Uterus (tissue), 4 donors: ENCODE data around the gene CTXND2. TPM values are rescaled to one million over a fixed set of nuclear protein-coding genes. Genes with fewer than 3 reads are reported as not detected.
"Not testable (repeated sequence)": the region's sequence is repeated elsewhere in the genome, so short reads cannot be mapped to it uniquely, and the experiment has no call there.

Source experiments
- DNase-seq, 2 donors: peaks; one replicate each; pipeline ENCODE4 v3.0.0-alpha.2; 2019 to 2020
- H3K27ac ChIP-seq, 2 donors: fragments of 200-600 bp; sonication (generic); 1 replicate in 1 of 2; 2 replicates in 1 of 2; pipeline ENCODE4 v1.5.1; 2016 to 2018
- H3K27me3 ChIP-seq, 2 donors: fragments of 200-600 bp; sonication (generic); one replicate each; pipeline ENCODE4 v1.5.1; 2018 to 2019; ENCODE audit warnings: control low read depth in 1 of 2
- H3K36me3 ChIP-seq, 2 donors: fragments of 200-600 bp; sonication (generic); one replicate each; pipeline ENCODE4 v1.5.1; 2019; ENCODE audit warnings: control low read depth in 1 of 2
- H3K4me1 ChIP-seq, 2 donors: fragments of 200-600 bp; sonication (generic); one replicate each; pipeline ENCODE4 v1.5.1; 2018 to 2019; ENCODE audit warnings: control low read depth in 1 of 2
- H3K4me3 ChIP-seq, 2 donors: fragments of 200-600 bp; sonication (generic); 1 replicate in 1 of 2; 2 replicates in 1 of 2; pipeline ENCODE4 v1.5.1; 2018 to 2019; ENCODE audit warnings: mild to moderate bottlenecking in 1 of 2
- H3K9me3 ChIP-seq, 2 donors: fragments of 200-600 bp; sonication (generic); one replicate each; pipeline ENCODE4 v1.5.1; 2019; ENCODE audit warnings: control low read depth in 1 of 2
- POLR2A ChIP-seq, 2 donors: fragments of 450-650 bp; IDR thresholded peaks; one replicate each; pipeline ENCODE4 v1.6.1; 2016; ENCODE audit warnings: antibody characterized with exemption in 2 of 2, mild to moderate bottlenecking in 1 of 2, moderate library complexity in 1 of 2
- intact Hi-C: fragments of 100-400 bp; cut with DNase I; formaldehyde crosslinking; loops from one replicate; pipeline ENCODE4 v1.15.1; 2023; ENCODE audit warnings: low total_unique reads
- total RNA-seq, 4 donors: library from RNA; depleted of rRNA in 3 of 4; stranded (reverse); fragments of >200 nt in 3 of 4; gene quantifications; one replicate each; pipeline versions ENCODE4 v1.1.0 to v1.2.4, GENCODE V29; 2014 to 2023
- TF ChIP-seq, protein P1 (sequence below), 4 experiments: fragments of 200-600 bp in 2 of 4; fragments of 450-650 bp in 2 of 4; sonication (generic) in 2 of 4; IDR thresholded peaks; one replicate each; pipeline ENCODE4 v1.5.1; 2016 to 2019; ENCODE audit warnings: antibody characterized with exemption in 4 of 4, mild to moderate bottlenecking in 2 of 4, moderate library complexity in 1 of 4
- donor health status: DM: yes; HTN: yes; CAD: no.

The CTXND2 gene
- total RNA-seq, 4 donors from 2014 or later = not detected

- DNase-seq = no peak
- peak overlapping the region in 1 of 2 donors; percentile 91 for H3K27ac ChIP-seq
- H3K4me1 ChIP-seq = no peaks in the 10 kb centered on the region
- no peaks in the 10 kb centered on the region for H3K27me3 ChIP-seq
- no peaks in the 10 kb centered on the region for H3K36me3 ChIP-seq
- TF ChIP-seq POLR2A (IDR thresholded peaks at IDR 0.05) = no peak
- TF ChIP-seq, protein P1, sequence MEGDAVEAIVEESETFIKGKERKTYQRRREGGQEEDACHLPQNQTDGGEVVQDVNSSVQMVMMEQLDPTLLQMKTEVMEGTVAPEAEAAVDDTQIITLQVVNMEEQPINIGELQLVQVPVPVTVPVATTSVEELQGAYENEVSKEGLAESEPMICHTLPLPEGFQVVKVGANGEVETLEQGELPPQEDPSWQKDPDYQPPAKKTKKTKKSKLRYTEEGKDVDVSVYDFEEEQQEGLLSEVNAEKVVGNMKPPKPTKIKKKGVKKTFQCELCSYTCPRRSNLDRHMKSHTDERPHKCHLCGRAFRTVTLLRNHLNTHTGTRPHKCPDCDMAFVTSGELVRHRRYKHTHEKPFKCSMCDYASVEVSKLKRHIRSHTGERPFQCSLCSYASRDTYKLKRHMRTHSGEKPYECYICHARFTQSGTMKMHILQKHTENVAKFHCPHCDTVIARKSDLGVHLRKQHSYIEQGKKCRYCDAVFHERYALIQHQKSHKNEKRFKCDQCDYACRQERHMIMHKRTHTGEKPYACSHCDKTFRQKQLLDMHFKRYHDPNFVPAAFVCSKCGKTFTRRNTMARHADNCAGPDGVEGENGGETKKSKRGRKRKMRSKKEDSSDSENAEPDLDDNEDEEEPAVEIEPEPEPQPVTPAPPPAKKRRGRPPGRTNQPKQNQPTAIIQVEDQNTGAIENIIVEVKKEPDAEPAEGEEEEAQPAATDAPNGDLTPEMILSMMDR (IDR thresholded peaks at IDR 0.05) = no peak
- peak overlapping the region; percentile 85 to 93 for H3K4me3 ChIP-seq
- intact Hi-C loops = no loop called here
- no peaks in the 10 kb centered on the region for H3K9me3 ChIP-seq
Measured at GRCh38 chr1:150925080-150925479, 38.1 kb downstream of the CTXND2 start.

GRCh38 chr1:150926097-150926741 lies 39.3 kb downstream of the CTXND2 start, which contains the start of gene SETDB1:
Gene SETDB1 (plus strand): TSS chr1:150926363. CDS start chr1:150927715, 1,352 bp downstream.
- Histone ChIP-seq H3K27me3 (no peaks in the 10 kb centered on the region), H3K9me3 (no peaks in the 10 kb centered on the region), H3K36me3 (no peaks in the 10 kb centered on the region), H3K4me3 (peak within 1 kb of the TSS; percentile 85 to 93), H3K27ac (peak within 1 kb of the TSS; percentile 85 to 91), H3K4me1 (no peaks in the 10 kb centered on the region)
- TF ChIP-seq, protein P1 (IDR thresholded peaks at IDR 0.05) = peak in 2 of 4 experiments; percentile 4 to 29
- TF ChIP-seq POLR2A (IDR thresholded peaks at IDR 0.05) = peak; percentile 12 to 38
- intact Hi-C loops = no loop called here
- peak; percentile 94 to 96 for DNase-seq

DNA sequence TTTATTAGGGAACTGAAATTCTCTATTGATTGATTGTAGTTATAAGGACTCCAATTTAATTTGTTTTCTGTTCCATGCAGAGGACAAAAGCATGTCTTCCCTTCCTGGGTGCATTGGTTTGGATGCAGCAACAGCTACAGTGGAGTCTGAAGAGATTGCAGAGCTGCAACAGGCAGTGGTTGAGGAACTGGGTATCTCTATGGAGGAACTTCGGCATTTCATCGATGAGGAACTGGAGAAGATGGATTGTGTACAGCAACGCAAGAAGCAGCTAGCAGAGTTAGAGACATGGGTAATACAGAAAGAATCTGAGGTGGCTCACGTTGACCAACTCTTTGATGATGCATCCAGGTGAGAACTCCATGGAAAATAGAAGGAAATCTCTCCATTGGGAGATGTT lies 40.7 kb downstream of the CTXND2 start:
- intact Hi-C loops = no loop called here
- H3K27me3 ChIP-seq = no peaks in the 10 kb centered on the region

DNA sequence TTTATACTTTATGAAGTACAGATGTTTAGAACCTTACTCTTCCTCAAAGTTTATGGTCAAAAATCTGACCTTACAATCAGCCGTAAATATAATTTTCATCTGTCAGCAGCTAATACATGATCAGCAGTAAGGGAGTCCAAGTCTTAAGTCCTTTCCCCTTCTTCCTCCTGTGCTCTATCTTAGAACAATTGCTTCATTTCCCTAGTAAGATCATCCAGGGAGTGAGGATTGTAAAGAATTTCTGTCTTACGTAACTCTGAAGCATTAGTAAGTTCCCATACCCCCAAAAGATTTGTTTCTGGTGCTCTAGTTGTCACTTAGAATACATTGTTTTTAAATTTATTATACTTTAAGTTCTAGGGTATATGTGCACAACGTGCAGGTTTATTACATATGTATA lies 41.4 kb downstream of the CTXND2 start:
- no peak for DNase-seq
- Histone ChIP-seq H3K4me1 (no peaks in the 10 kb centered on the region), H3K27me3 (no peaks in the 10 kb centered on the region), H3K4me3 (no peak overlapping the region), H3K27ac (no peak overlapping the region), H3K9me3 (peaks cover 0 to 5% of the 10 kb centered on the region in 2 donors), H3K36me3 (no peaks in the 10 kb centered on the region)
- TF ChIP-seq POLR2A (IDR thresholded peaks at IDR 0.05) = no peak
- TF ChIP-seq, protein P1 (IDR thresholded peaks at IDR 0.05) = no peak
- intact Hi-C loops = no loop called here

More for the DNA sequence above, 40.7 kb downstream of the CTXND2 start:
- DNase-seq = no peak
- H3K27ac ChIP-seq = no peak overlapping the region
- H3K9me3 ChIP-seq = peaks cover 0 to 5% of the 10 kb centered on the region in 2 donors
- TF ChIP-seq POLR2A (IDR thresholded peaks at IDR 0.05) = no peak
- TF ChIP-seq, protein P1 (IDR thresholded peaks at IDR 0.05) = no peak
- H3K4me3 ChIP-seq = no peak overlapping the region
- H3K4me1 ChIP-seq = no peaks in the 10 kb centered on the region
- no peaks in the 10 kb centered on the region for H3K36me3 ChIP-seq

DNA sequence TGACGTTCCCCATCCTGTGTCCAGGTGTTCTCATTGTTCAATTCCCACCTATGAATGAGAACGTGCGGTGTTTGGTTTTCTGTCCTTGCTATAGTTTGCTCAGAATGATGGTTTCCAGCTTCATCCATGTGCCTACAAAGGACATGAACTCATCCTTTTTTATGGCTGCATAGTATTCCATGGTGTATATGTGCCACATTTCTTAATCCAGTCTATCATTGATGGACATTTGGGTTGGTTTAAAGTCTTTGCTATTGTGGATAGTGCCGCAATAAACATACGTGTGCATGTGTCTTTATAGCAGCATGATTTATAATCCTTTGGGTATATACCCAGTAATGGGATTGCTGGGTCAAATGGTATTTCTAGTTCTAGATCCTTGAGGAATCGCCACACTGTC lies 41.8 kb downstream of the CTXND2 start:
- DNase-seq, intact Hi-C loops, H3K36me3 ChIP-seq, H3K4me3 ChIP-seq, H3K9me3 ChIP-seq, H3K4me1 ChIP-seq, H3K27me3 ChIP-seq, H3K27ac ChIP-seq: not testable (repeated sequence)
